HEK293 (cell line): ENCODE measurements around the gene RBMS3.

Experiments
- CTCF ChIA-PET: fragments of 350-600 bp; formaldehyde crosslinking; extraction: SDS; loops from one replicate; lab custom pipeline; 2021; ENCODE audit warnings: antibody characterized with exemption; lab: Yijun Ruan, JAX
- POLR2A ChIA-PET: fragments of 300-600 bp; formaldehyde crosslinking; extraction: SDS; loops from one replicate; lab custom pipeline; 2020; ENCODE audit warnings: antibody characterized with exemption, inconsistent platforms; lab: Yijun Ruan, JAX
- H3K27ac ChIP-seq: fragments of 200-500 bp; sonication (Bioruptor generic); 2 replicates; pipeline ENCODE4 v1.5.1; 2014; ENCODE audit warnings: low read depth, low read length, control low read depth, inconsistent platforms; ENCODE audit errors: extremely low read depth
- H3K36me3 ChIP-seq, 2 experiments: fragments of 200-500 bp in 1 of 2; sonication (Bioruptor generic) in 1 of 2; 1 replicate in 1 of 2; 2 replicates in 1 of 2; pipeline ENCODE4 v1.5.1; 2014 to 2017; ENCODE audit warnings: inconsistent platforms in 2 of 2, low read length in 2 of 2; ENCODE audit not compliant: control insufficient read depth in 2 of 2, insufficient read depth in 1 of 2
- H3K4me1 ChIP-seq: fragments of 200-500 bp; sonication (Bioruptor generic); 2 replicates; pipeline ENCODE4 v1.5.1; 2014; ENCODE audit warnings: mild to moderate bottlenecking, low read length, inconsistent platforms; ENCODE audit not compliant: control insufficient read depth, insufficient read depth
- H3K4me3 ChIP-seq: 2 replicates; pipeline ENCODE4 v1.5.1; 2011; ENCODE audit warnings: low read depth, mild to moderate bottlenecking, control low read depth, low read length, moderate library complexity
- H3K9me3 ChIP-seq: fragments of 200-500 bp; sonication (Bioruptor generic); 2 replicates; pipeline ENCODE4 v1.5.1; 2014; ENCODE audit warnings: low read depth, low read length, inconsistent platforms; ENCODE audit not compliant: control insufficient read depth, insufficient read depth
- HOXD13 ChIP-seq: sonication (generic); formaldehyde crosslinking; IDR thresholded peaks from 2 replicates; pipeline ENCODE4 v1.8.0; 2022; ENCODE audit warnings: missing genetic modification reagents, borderline replicate concordance
- KLF16 ChIP-seq: fragments of 450-650 bp; formaldehyde crosslinking; IDR thresholded peaks from 2 replicates; pipeline ENCODE4 v1.5.1; 2017; ENCODE audit warnings: missing biosample characterization, missing genetic modification characterization
- PBX3 ChIP-seq: sonication (generic); formaldehyde crosslinking; IDR thresholded peaks from 2 replicates; pipeline ENCODE4 v1.8.1; 2022; ENCODE audit warnings: mild to moderate bottlenecking, moderate library complexity, missing genetic modification reagents
- ZIC2 ChIP-seq: fragments of 450-650 bp; formaldehyde crosslinking; IDR thresholded peaks from 2 replicates; pipeline ENCODE4 v1.5.1; 2016; ENCODE audit warnings: missing biosample characterization, missing genetic modification characterization
- ZNF324 ChIP-seq: fragments of 450-650 bp; formaldehyde crosslinking; IDR thresholded peaks from 2 replicates; pipeline ENCODE4 v1.5.1; 2016; ENCODE audit warnings: missing biosample characterization, missing genetic modification characterization
- ZNF600 ChIP-seq: fragments of 450-650 bp; formaldehyde crosslinking; IDR thresholded peaks from 2 replicates; pipeline ENCODE4 v1.5.1; 2016; ENCODE audit warnings: missing biosample characterization, missing genetic modification characterization
- ZNF658 ChIP-seq: fragments of 450-650 bp; formaldehyde crosslinking; IDR thresholded peaks from 2 replicates; pipeline ENCODE4; 2016; ENCODE audit warnings: missing biosample characterization, missing genetic modification characterization
- ZNF692 ChIP-seq: fragments of 450-650 bp; formaldehyde crosslinking; IDR thresholded peaks from 2 replicates; pipeline ENCODE4 v1.5.1; 2016; ENCODE audit warnings: missing biosample characterization, missing genetic modification characterization
- TF ChIP-seq, protein P1 (sequence below): fragments of 450-650 bp; formaldehyde crosslinking; IDR thresholded peaks from 2 replicates; pipeline ENCODE4 v1.5.1; 2017; ENCODE audit warnings: missing biosample characterization, missing genetic modification characterization
- TF ChIP-seq, protein P2 (sequence below): fragments of 450-650 bp; formaldehyde crosslinking; IDR thresholded peaks from 2 replicates; pipeline ENCODE4 v1.5.1; 2017; ENCODE audit warnings: missing biosample characterization, missing genetic modification characterization
- TF ChIP-seq, protein P3 (sequence below): fragments of 450-650 bp; formaldehyde crosslinking; IDR thresholded peaks from 2 replicates; pipeline ENCODE4; 2016; ENCODE audit warnings: missing biosample characterization, missing genetic modification characterization
- TF ChIP-seq, protein P4 (sequence below): fragments of 450-650 bp; formaldehyde crosslinking; IDR thresholded peaks from 2 replicates; pipeline ENCODE4 v1.5.1; 2016; ENCODE audit warnings: missing biosample characterization, missing genetic modification characterization

RBMS3 gene

DNA sequence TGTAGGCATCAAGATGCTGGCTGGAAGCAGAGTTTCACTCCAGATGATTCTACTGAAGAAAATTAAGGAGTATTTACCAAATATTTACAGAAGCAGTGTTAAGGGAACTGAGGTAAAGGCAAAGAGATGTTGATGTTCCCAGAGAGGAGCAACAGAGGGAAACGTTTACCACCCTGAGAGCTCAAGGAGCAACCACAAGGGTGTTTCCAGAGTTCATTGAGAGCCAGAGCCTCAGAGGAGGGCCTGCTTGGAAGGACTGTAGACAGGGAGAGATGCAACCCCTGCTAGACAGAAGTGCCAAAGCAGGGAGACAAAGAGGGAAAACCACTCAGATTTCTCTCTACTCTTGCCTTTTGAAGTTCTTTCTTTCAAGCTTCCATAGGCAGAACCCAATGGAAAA is 474.5 kb downstream of the RBMS3 start (continued):
- TF ChIP-seq PBX3 (CRISPR knock-in tag) (no peak), ZNF600 (tag by site-specific recombination) (no peak), ZNF658 (tag by site-specific recombination) (no peak), ZIC2 (tag by site-specific recombination) (no peak), KLF16 (tag by site-specific recombination) (no peak), ZNF324 (tag by site-specific recombination) (no peak)
- TF ChIP-seq, protein P1, sequence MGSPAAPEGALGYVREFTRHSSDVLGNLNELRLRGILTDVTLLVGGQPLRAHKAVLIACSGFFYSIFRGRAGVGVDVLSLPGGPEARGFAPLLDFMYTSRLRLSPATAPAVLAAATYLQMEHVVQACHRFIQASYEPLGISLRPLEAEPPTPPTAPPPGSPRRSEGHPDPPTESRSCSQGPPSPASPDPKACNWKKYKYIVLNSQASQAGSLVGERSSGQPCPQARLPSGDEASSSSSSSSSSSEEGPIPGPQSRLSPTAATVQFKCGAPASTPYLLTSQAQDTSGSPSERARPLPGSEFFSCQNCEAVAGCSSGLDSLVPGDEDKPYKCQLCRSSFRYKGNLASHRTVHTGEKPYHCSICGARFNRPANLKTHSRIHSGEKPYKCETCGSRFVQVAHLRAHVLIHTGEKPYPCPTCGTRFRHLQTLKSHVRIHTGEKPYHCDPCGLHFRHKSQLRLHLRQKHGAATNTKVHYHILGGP (tag by site-specific recombination): no peak

GRCh38 chr3:29757054-29757777 is 476.3 kb downstream of the RBMS3 start:
- Histone ChIP-seq H3K4me3 (no peak overlapping the region), H3K9me3 (no peaks in the 10 kb centered on the region), H3K36me3 (no peaks in the 10 kb centered on the region), H3K4me1 (peaks cover 17% of the 10 kb centered on the region), H3K27ac (no peak overlapping the region)
- TF ChIP-seq ZNF692 (tag by site-specific recombination) (peak; percentile 43; the same call in 1 of the 2 replicates), HOXD13 (no peak)
- TF ChIP-seq, protein P2, sequence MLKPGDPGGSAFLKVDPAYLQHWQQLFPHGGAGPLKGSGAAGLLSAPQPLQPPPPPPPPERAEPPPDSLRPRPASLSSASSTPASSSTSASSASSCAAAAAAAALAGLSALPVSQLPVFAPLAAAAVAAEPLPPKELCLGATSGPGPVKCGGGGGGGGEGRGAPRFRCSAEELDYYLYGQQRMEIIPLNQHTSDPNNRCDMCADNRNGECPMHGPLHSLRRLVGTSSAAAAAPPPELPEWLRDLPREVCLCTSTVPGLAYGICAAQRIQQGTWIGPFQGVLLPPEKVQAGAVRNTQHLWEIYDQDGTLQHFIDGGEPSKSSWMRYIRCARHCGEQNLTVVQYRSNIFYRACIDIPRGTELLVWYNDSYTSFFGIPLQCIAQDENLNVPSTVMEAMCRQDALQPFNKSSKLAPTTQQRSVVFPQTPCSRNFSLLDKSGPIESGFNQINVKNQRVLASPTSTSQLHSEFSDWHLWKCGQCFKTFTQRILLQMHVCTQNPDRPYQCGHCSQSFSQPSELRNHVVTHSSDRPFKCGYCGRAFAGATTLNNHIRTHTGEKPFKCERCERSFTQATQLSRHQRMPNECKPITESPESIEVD (tag by site-specific recombination): peak; percentile 58
- ChIA-PET POLR2A (no interaction called here), CTCF (no interaction called here)

GRCh38 chr3:29758108-29758433 is 477.2 kb downstream of the RBMS3 start:
- no peaks in the 10 kb centered on the region for H3K9me3 ChIP-seq
- peaks cover 17% of the 10 kb centered on the region for H3K4me1 ChIP-seq
- POLR2A ChIA-PET: no interaction called here
- no peak overlapping the region for H3K4me3 ChIP-seq
- no peaks in the 10 kb centered on the region for H3K36me3 ChIP-seq
- no peak overlapping the region for H3K27ac ChIP-seq
- TF ChIP-seq, protein P3, sequence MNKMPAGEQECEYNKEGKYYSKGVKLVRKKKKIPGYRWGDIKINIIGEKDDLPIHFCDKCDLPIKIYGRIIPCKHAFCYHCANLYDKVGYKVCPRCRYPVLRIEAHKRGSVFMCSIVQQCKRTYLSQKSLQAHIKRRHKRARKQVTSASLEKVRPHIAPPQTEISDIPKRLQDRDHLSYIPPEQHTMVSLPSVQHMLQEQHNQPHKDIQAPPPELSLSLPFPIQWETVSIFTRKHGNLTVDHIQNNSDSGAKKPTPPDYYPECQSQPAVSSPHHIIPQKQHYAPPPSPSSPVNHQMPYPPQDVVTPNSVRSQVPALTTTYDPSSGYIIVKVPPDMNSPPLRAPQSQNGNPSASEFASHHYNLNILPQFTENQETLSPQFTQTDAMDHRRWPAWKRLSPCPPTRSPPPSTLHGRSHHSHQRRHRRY (tag by site-specific recombination): no peak
- TF ChIP-seq, protein P4, sequence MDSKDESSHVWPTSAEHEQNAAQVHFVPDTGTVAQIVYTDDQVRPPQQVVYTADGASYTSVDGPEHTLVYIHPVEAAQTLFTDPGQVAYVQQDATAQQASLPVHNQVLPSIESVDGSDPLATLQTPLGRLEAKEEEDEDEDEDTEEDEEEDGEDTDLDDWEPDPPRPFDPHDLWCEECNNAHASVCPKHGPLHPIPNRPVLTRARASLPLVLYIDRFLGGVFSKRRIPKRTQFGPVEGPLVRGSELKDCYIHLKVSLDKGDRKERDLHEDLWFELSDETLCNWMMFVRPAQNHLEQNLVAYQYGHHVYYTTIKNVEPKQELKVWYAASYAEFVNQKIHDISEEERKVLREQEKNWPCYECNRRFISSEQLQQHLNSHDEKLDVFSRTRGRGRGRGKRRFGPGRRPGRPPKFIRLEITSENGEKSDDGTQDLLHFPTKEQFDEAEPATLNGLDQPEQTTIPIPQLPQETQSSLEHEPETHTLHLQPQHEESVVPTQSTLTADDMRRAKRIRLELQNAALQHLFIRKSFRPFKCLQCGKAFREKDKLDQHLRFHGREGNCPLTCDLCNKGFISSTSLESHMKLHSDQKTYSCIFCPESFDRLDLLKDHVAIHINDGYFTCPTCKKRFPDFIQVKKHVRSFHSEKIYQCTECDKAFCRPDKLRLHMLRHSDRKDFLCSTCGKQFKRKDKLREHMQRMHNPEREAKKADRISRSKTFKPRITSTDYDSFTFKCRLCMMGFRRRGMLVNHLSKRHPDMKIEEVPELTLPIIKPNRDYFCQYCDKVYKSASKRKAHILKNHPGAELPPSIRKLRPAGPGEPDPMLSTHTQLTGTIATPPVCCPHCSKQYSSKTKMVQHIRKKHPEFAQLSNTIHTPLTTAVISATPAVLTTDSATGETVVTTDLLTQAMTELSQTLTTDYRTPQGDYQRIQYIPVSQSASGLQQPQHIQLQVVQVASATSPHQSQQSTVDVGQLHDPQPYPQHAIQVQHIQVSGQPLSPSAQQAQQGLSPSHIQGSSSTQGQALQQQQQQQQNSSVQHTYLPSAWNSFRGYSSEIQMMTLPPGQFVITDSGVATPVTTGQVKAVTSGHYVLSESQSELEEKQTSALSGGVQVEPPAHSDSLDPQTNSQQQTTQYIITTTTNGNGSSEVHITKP (tag by site-specific recombination): peak; percentile 10; the same call in 1 of the 2 replicates
- CTCF ChIA-PET: no interaction called here
